ENCODE data around the gene GKN1. TPM values are rescaled to one million over a fixed set of nuclear protein-coding genes. Genes with fewer than 3 reads are reported as not detected.

The GKN1 gene
- total RNA-seq, 4 donors from 2014 or later = not detected

- Histone ChIP-seq H3K36me3 (no peaks in the 10 kb centered on the region), H3K4me3 (no peak overlapping the region), H3K27ac (no peak overlapping the region), H3K27me3 (no peaks in the 10 kb centered on the region), H3K4me1 (no peaks in the 10 kb centered on the region), H3K9me3 (no peaks in the 10 kb centered on the region)
- in situ Hi-C loops (cut with MboI; ENCODE audit: low sequenced_read_pairs in 4 of 4) (no loop called here), intact Hi-C loops (cut with DNase I; ENCODE audit: low total_unique reads) (no loop called here)
- no peak for TF ChIP-seq POLR2A (IDR thresholded peaks at IDR 0.05)
- no peak for TF ChIP-seq CTCF (IDR thresholded peaks at IDR 0.05 in 4 of 5, conservative IDR thresholded peaks at IDR 0.05 in 1 of 5)
- ATAC-seq (no peak), DNase-seq (no peak)
Observed at GRCh38 chr2:68978098-68978497, 3.7 kb downstream of the GKN1 start.

- in situ Hi-C loops (cut with MboI; ENCODE audit: low sequenced_read_pairs in 4 of 4) (no loop called here), intact Hi-C loops (cut with DNase I; ENCODE audit: low total_unique reads) (no loop called here)
- no peak for ATAC-seq
- H3K36me3 ChIP-seq = no peaks in the 10 kb centered on the region
- no peaks in the 10 kb centered on the region for H3K4me1 ChIP-seq
- TF ChIP-seq CTCF (IDR thresholded peaks at IDR 0.05 in 4 of 5, conservative IDR thresholded peaks at IDR 0.05 in 1 of 5) (no peak), POLR2A (IDR thresholded peaks at IDR 0.05) (no peak)
- no peaks in the 10 kb centered on the region for H3K9me3 ChIP-seq
- no peak overlapping the region for H3K4me3 ChIP-seq
- no peaks in the 10 kb centered on the region for H3K27me3 ChIP-seq
- H3K27ac ChIP-seq = no peak overlapping the region
- no peak for DNase-seq
Observed at GRCh38 chr2:68980956-68981355, 6.5 kb downstream of the GKN1 start.

- no peak for ATAC-seq
- DNase-seq = no peak
Observed at GRCh38 chr2:68987021-68987503, 12.6 kb downstream of the GKN1 start.

GRCh38 chr2:68989035-68989434 is 14.6 kb downstream of the GKN1 start:
- Histone ChIP-seq H3K36me3 (no peaks in the 10 kb centered on the region), H3K27me3 (no peaks in the 10 kb centered on the region), H3K27ac (no peak overlapping the region), H3K4me3 (no peak overlapping the region), H3K9me3 (no peaks in the 10 kb centered on the region), H3K4me1 (no peaks in the 10 kb centered on the region)
- in situ Hi-C loops (cut with MboI; ENCODE audit: low sequenced_read_pairs in 4 of 4) = no loop called here
- TF ChIP-seq CTCF (IDR thresholded peaks at IDR 0.05 in 4 of 5, conservative IDR thresholded peaks at IDR 0.05 in 1 of 5) (no peak), POLR2A (IDR thresholded peaks at IDR 0.05) (no peak)
- ATAC-seq (no peak), DNase-seq (no peak)
- intact Hi-C loops (cut with DNase I; ENCODE audit: low total_unique reads) = no loop called here

More at GRCh38 chr2:68987021-68987503, 12.6 kb downstream of the GKN1 start:
- in situ Hi-C loops (cut with MboI; ENCODE audit: low sequenced_read_pairs in 4 of 4) (no loop called here), intact Hi-C loops (cut with DNase I; ENCODE audit: low total_unique reads) (no loop called here)
- Histone ChIP-seq H3K36me3 (no peaks in the 10 kb centered on the region), H3K27ac (no peak overlapping the region), H3K9me3 (no peaks in the 10 kb centered on the region), H3K4me3 (no peak overlapping the region), H3K27me3 (no peaks in the 10 kb centered on the region), H3K4me1 (no peaks in the 10 kb centered on the region)
- TF ChIP-seq POLR2A (IDR thresholded peaks at IDR 0.05) (no peak), CTCF (IDR thresholded peaks at IDR 0.05 in 4 of 5, conservative IDR thresholded peaks at IDR 0.05 in 1 of 5) (no peak)

GRCh38 chr2:68992341-68992740 is 17.9 kb downstream of the GKN1 start:
- no peak for ATAC-seq
- TF ChIP-seq POLR2A (IDR thresholded peaks at IDR 0.05) = no peak
- TF ChIP-seq CTCF (IDR thresholded peaks at IDR 0.05 in 4 of 5, conservative IDR thresholded peaks at IDR 0.05 in 1 of 5) = no peak

More at GRCh38 chr2:68992341-68992740, 17.9 kb downstream of the GKN1 start:
- no peak for DNase-seq
- Histone ChIP-seq H3K36me3 (no peaks in the 10 kb centered on the region), H3K4me3 (no peak overlapping the region), H3K4me1 (no peaks in the 10 kb centered on the region), H3K9me3 (no peaks in the 10 kb centered on the region), H3K27ac (no peak overlapping the region), H3K27me3 (no peaks in the 10 kb centered on the region)
- intact Hi-C loops (cut with DNase I; ENCODE audit: low total_unique reads) = no loop called here
- in situ Hi-C loops (cut with MboI; ENCODE audit: low sequenced_read_pairs in 4 of 4) = no loop called here
